Muscle layer of colon (tissue), 2 donors: ENCODE results near the gene OR1F1.
"Not testable (repeated sequence)": the region's sequence is repeated elsewhere in the genome, so short reads cannot be mapped to it uniquely, and the experiment has no call there.

ENCODE experiments used
- H3K27ac ChIP-seq: one replicate; pipeline ENCODE4 v1.7.0; 2013; ENCODE audit warnings: low read depth, mild to moderate bottlenecking, low read length, moderate library complexity
- H3K27me3 ChIP-seq, 2 donors: one replicate each; pipeline ENCODE4 v1.7.0; 2013; ENCODE audit warnings: low read length in 2 of 2, mild to moderate bottlenecking in 2 of 2; ENCODE audit not compliant: insufficient read depth in 2 of 2, control insufficient read depth in 1 of 2
- H3K36me3 ChIP-seq: one replicate; pipeline ENCODE4 v1.7.0; 2013; ENCODE audit warnings: mild to moderate bottlenecking, low read length; ENCODE audit not compliant: insufficient read depth
- H3K4me1 ChIP-seq: one replicate; pipeline ENCODE4 v1.7.0; 2013; ENCODE audit warnings: mild to moderate bottlenecking, low read length; ENCODE audit not compliant: insufficient read depth
- H3K4me3 ChIP-seq, 2 donors: one replicate each; pipeline ENCODE4 v1.7.0; 2013; ENCODE audit warnings: low read length in 2 of 2, low read depth in 1 of 2, mild to moderate bottlenecking in 1 of 2, moderate library complexity in 1 of 2
- H3K9ac ChIP-seq: one replicate; pipeline ENCODE4 v1.7.0; 2013; ENCODE audit warnings: low read length
- H3K9me3 ChIP-seq: one replicate; pipeline ENCODE4 v1.7.0; 2013; ENCODE audit warnings: mild to moderate bottlenecking, low read length
- donor health status: abdominal sarcoma.
- donor health status: Adenocarcinoma of cecum.

Gene OR1F1

DNA sequence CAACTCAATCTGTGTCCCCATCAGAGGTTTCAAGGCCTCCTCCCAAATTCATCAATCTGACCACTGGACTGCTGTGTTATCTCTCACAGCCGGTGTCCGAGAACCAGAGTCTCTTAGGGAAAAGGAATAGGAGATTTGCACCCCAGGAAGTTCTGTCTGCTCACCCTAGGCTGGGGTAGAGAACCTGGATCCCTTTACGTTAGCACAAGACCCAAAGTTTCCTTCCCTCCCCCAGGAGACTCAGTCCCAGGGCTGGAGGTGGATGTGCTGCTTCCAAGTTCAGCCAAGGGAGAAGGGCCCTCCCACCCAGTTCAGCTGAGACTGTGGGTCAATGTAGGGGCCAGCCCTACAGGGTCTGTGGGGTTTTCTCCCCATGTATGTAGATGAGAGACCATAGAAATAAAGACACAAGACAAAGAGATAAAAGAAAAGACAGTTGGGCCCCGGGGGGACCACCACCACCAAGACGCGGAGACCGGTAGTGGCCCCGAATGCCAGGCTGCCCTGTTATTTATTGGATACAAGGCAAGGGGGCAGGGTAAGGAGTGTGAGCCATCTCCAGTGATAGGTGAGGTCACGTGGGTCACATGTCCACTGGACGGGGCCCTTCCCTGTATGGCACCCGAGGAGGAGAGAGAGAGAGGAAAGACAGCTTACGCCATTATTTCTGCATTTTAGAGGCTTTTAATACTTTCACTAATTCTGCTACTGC, 22.7 kb upstream of the OR1F1 start:
- Histone ChIP-seq H3K27ac (no peak overlapping the region), H3K9ac (no peak overlapping the region), H3K4me1 (peaks cover under 1% of the 10 kb centered on the region), H3K36me3 (no peaks in the 10 kb centered on the region), H3K9me3 (no peaks in the 10 kb centered on the region), H3K4me3 (peak overlapping the region in 1 of 2 donors; percentile 45), H3K27me3 (peaks cover 15 to 36% of the 10 kb centered on the region in 2 donors)

DNA sequence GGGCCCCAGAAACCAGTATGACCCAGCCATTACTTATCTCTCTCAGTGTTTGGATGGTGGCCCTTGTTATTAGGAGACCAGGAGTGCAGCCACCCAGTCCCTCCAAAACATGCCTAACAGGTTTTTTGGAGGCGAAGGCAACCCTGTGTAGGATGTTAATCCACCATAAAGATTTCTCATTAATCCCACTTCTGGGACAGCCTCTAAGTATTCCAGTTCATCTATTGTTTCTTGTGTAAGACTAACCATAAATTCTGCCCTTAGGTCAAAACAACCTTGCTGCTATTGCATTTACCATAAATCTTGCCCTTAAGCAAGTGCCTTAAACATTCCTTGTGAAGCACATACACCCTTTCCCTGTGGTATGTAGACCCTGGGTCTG, 21.5 kb upstream of the OR1F1 start:
- Histone ChIP-seq H3K9me3 (no peaks in the 10 kb centered on the region), H3K27me3 (peaks cover 27 to 43% of the 10 kb centered on the region in 2 donors), H3K27ac (no peak overlapping the region)

DNA sequence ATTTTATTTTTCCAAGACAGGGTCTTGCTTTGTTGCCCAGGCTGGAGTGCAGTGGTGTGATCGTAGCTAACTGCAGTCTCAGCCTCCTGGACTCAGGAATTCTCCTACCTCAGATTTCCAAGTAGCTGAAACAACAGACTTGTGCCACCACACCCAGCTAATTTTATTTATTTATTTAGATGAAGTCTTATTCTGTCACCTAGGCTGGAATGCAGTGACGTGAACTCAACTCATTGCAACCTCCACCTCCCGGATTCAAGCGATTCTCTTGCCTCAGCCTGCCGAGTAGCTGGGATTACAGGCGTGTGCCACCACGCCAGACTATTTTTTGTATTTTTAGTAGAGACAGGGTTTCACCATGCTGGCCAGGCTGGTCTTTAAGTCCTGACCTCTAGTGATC, 19.3 kb upstream of the OR1F1 start:
- H3K4me3 ChIP-seq, H3K9ac ChIP-seq, H3K9me3 ChIP-seq, H3K36me3 ChIP-seq, H3K27ac ChIP-seq: not testable (repeated sequence)
- H3K27me3 ChIP-seq, result peaks cover 42 to 62% of the 10 kb centered on the region in 2 donors
- peaks cover 13% of the 10 kb centered on the region for H3K4me1 ChIP-seq

More for the DNA sequence above, 21.5 kb upstream of the OR1F1 start:
- H3K4me3 ChIP-seq, result no peak overlapping the region
- H3K9ac ChIP-seq, result no peak overlapping the region
- no peaks in the 10 kb centered on the region for H3K36me3 ChIP-seq
- peaks cover 12% of the 10 kb centered on the region for H3K4me1 ChIP-seq

DNA sequence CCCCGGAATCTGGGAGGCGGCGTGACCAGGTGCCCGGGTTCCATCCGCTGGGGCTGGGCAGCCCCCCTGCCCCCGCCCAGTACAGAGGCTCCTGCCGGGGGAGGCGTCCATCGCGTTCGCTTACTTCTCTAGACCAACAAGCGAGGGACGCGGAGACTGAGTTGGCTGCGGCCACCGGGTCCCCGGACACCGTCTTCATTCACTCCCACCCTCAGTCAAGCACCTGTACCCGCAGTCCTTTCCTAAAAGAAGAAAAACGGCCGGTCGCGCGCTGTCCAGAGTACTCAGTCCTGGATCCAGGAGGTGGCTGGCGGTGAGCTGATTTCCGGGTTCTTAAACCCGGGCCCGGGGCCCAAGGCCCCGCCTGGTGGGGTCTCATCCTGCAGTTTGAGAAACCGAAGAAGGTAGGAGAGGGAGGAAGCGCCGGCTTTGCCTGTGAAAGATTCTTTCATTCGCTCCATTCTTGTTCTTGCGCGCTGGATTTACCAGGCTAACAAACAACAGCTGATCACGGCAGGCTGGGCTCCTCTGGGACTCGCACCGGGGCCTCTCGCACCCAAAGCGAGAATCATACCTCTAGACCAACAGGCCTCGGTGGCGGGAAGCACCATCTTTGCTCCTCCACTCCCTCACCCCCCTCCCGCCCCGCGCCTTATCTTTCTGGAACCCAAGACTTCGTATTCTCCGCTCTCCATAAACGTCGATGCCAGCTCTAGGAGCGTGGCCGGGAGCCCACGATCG, 17.4 kb upstream of the OR1F1 start:
- H3K4me3 ChIP-seq, result no peak overlapping the region
- H3K27ac ChIP-seq, result no peak overlapping the region

DNA sequence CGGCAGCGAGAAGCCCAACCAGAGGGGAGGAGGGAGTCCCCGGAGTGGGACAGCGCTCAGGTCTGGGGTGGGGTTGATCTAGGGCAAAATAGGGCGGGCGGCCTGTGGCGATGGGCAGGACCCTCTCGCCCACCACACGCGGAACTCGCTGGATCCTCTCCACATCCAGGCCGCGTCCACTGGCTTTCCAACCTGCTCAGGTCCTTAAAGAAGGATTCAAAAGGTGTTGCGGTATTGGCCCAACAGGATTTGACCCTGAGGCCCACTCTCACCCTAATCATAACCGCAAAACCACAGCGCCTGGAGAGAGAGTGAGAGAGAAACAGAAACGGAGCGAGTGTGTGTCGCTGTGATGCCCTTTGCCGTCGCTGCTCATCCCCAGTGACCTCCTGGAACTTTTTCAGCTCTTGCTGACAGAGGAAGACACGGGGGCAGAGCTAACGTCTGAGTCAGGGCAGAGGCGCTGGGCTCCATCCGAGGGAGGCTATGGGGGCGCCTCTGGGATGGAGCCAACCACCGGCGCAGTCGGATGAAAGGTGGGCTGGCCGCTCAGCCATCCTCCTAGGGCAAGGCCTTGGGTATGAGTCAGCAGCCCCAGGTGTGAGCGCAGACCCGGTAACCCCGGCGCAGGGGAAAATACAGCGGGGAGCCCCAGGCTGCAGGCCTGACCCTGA, 16.7 kb upstream of the OR1F1 start:
- no peak overlapping the region for H3K4me3 ChIP-seq
- H3K9ac ChIP-seq, result no peak overlapping the region
- H3K27ac ChIP-seq, result no peak overlapping the region
- peaks cover 13% of the 10 kb centered on the region for H3K4me1 ChIP-seq
- peaks cover 61 to 82% of the 10 kb centered on the region in 2 donors for H3K27me3 ChIP-seq
- H3K36me3 ChIP-seq, result no peaks in the 10 kb centered on the region
- H3K9me3 ChIP-seq, result no peaks in the 10 kb centered on the region

More for the DNA sequence above, 17.4 kb upstream of the OR1F1 start:
- H3K9me3 ChIP-seq, result no peaks in the 10 kb centered on the region
- no peak overlapping the region for H3K9ac ChIP-seq
- peaks cover 54 to 76% of the 10 kb centered on the region in 2 donors for H3K27me3 ChIP-seq
- H3K4me1 ChIP-seq, result peaks cover 13% of the 10 kb centered on the region
- no peaks in the 10 kb centered on the region for H3K36me3 ChIP-seq

DNA sequence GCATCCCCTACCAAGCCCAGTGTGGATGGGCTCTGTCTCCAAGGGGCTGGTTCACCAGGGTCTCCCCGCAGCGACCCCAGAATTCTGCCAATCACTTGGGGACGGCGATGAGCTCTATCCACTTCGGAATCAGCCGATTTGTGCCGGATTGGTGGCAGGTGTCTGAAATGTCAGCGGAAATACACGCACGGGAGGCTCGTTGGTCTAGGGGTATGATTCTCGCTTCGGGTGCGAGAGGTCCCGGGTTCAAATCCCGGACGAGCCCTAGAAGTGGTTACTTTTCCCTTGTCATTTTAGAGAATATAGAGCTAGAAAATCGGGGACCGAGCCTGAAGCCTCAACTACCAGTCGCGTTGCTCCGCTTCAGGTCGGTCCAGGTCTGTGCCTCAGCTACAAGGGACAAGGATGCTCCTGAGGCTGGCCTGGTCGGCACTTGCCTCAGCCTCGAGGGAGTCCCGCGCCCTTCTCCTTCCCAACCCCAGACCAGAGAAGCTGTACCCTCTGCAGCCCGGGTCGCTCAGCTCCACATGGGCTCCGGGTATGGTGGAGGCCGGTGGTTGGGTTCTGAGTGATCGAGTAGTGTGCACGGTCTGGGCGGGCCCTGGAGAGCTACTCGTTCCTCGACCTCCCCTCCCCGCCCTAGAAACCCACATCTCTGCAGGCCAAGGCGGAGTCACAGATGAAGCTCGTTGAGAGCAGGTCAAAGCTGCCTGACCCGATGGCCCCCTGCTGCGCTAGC, 16.0 kb upstream of the OR1F1 start:
- H3K4me3 ChIP-seq, result no peak overlapping the region
- no peaks in the 10 kb centered on the region for H3K9me3 ChIP-seq
- H3K36me3 ChIP-seq, result no peaks in the 10 kb centered on the region
- peaks cover 13% of the 10 kb centered on the region for H3K4me1 ChIP-seq
- H3K27me3 ChIP-seq, result peaks cover 65 to 82% of the 10 kb centered on the region in 2 donors
- H3K9ac ChIP-seq, result no peak overlapping the region
- H3K27ac ChIP-seq, result no peak overlapping the region

DNA sequence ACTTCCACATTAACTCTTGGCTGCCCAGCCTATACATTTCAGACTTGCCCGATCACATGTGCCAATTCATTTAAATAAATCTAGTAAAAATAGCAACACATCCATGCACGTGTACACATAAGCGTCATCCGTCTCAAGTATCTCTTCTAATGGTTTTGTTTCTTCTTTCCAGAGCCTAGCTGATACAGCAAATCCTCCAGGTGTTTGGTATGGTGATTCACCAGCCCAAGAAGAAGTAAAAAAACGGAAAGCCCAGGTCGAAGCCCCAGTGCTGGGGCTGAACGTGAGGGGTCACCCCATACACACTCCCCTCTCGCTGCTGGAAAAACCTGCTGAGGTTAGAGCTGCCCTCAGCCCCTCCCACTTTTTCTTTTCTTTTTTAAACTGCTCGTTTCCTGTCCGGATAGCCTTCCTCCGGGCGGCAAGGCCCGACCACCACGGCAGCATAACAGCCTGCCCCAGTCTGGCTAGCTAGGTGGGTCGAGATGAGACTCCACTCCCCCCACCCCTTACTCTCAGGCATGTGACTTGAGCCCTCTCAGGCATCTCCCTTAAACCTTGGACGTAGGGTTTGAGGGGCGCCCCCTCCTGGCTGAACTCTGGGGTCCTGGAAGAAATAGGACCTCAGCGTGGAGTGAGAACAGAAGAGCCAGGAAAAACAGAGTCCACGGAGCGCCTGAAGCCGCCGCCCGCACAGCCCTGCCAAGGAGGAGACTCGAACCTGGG, 13.9 kb upstream of the OR1F1 start:
- H3K4me3 ChIP-seq, result no peak overlapping the region
- no peak overlapping the region for H3K27ac ChIP-seq
- H3K27me3 ChIP-seq, result peaks cover 60 to 76% of the 10 kb centered on the region in 2 donors

DNA sequence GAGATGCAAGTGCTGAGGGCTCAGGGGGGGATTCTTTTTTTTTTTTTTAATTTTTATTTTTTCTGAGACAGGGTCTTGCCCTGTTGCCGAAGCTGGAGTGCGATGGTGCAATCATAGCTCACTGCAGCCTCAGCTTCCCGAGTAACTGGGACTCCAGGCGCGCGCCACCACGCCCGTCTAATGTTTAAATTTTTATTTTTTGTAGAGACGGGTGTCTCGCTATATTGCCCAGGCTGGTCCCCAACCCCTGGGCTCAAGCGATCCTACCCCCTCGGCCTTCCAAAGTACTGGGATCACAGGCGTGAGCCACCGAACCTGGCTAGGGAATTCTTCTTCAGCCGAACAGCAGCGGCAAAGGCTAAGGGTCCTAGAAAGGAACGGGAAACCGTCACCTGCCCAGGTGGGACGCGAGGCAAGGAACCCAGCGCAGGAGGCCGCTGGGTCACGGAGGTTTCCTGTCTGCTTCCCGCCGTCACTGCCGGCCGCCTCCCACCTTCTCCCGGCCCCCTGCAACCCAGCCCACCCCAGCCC, 13.3 kb upstream of the OR1F1 start:
- Histone ChIP-seq H3K4me1 (peaks cover 13% of the 10 kb centered on the region), H3K4me3 (no peak overlapping the region), H3K9ac (no peak overlapping the region), H3K36me3 (no peaks in the 10 kb centered on the region), H3K27ac (no peak overlapping the region), H3K9me3 (no peaks in the 10 kb centered on the region), H3K27me3 (peaks cover 54 to 71% of the 10 kb centered on the region in 2 donors)

More for the DNA sequence above, 13.9 kb upstream of the OR1F1 start:
- Histone ChIP-seq H3K4me1 (peaks cover 13% of the 10 kb centered on the region), H3K9me3 (no peaks in the 10 kb centered on the region), H3K36me3 (no peaks in the 10 kb centered on the region), H3K9ac (no peak overlapping the region)

DNA sequence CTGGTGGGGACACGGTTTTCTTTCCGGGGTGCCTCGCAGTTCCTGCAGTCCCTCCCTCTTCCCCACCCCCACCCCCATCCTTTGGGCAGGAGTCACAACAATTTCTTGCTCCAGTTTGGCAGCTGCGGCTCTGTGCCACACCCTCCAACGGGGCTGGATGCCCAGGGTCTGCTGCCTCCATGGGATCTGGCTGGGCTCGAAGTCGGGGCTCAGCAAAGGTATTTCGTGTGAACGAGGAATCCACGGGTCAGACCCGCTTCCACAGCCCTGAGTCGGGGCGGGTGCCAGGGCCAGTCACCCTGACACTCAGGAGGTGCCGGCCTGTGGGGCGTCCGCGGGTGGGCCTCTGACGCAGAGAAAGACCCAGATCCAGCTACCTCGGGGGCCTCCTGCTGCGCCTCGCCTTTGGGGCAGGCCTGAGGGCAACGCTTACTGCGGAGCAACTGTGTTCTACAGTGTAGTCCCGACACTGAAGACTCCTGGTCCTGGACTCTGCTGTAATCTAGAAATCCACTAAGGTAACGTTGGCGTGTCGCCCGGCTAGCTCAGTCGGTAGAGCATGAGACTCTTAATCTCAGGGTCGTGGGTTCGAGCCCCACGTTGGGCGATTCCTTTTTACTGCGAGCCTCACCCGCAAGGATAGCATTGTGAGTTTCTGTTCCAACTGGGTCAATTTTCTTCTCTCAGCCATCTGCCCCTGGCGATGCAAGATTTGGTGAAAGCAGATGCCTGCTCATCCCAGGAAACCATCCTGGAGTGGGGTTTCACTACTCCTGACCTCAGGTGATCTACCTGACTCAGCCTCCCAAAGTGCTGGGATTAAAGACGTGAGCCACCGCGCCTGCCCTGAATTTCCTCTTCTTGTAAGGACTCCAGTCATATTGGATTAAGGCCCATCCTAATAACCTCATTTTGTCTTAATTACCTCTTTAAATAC, 12.6 kb upstream of the OR1F1 start:
- Histone ChIP-seq H3K27ac (no peak overlapping the region), H3K36me3 (no peaks in the 10 kb centered on the region), H3K4me3 (no peak overlapping the region), H3K9ac (no peak overlapping the region), H3K27me3 (peaks cover 57 to 71% of the 10 kb centered on the region in 2 donors), H3K9me3 (no peaks in the 10 kb centered on the region), H3K4me1 (peaks cover 12% of the 10 kb centered on the region)

DNA sequence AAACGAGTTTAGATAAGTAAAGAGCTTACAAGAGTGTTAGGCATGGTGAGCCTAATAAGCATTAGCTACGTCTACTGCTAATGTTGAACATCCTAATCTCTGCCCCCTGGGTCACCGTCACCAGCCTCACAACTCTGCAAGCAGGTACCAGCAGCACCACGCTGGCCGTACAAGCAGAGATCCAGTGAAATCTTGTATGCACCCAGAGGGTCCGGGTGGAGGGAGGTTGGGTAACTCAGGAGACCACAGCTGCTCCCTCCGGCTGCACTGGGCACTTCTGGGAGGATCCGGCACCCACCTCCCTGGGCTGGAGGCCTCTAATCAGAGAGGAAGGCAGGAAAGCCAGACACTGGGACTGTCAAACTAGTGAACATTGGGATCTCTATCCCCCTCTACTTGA, 8.4 kb upstream of the OR1F1 start:
- H3K9ac ChIP-seq, result no peak overlapping the region
- peaks cover 60 to 66% of the 10 kb centered on the region in 2 donors for H3K27me3 ChIP-seq
- no peak overlapping the region for H3K4me3 ChIP-seq
- H3K36me3 ChIP-seq, result no peaks in the 10 kb centered on the region
- no peaks in the 10 kb centered on the region for H3K9me3 ChIP-seq
- H3K4me1 ChIP-seq, result peaks cover 6% of the 10 kb centered on the region
- no peak overlapping the region for H3K27ac ChIP-seq
